H1 (cell line): ENCODE data around the gene SLC6A17. TPM values are rescaled to one million over a fixed set of nuclear protein-coding genes. Genes with fewer than 3 reads are reported as not detected.

Source experiments
- CTCF ChIA-PET: fragments of 300-600 bp; sonication (Branson Sonifier 250); formaldehyde crosslinking; loops from one replicate; lab custom pipeline; 2021; ENCODE audit not compliant: partially characterized antibody; lab: Charles Lee
- POLR2A ChIA-PET: fragments of 300-600 bp; sonication (Branson Sonifier 250); formaldehyde crosslinking; loops from one replicate; lab custom pipeline; 2021; ENCODE audit warnings: inconsistent platforms; ENCODE audit not compliant: partially characterized antibody; lab: Charles Lee
- DNase-seq, 2 experiments: peaks; one replicate each; pipeline versions ENCODE4 v3.0.0 to v3.0.0-alpha.2; 2010 to 2022; ENCODE audit warnings: low spot score in 2 of 2, low read depth in 1 of 2, mixed read lengths in 1 of 2
- FAIRE-seq: peaks from 2 replicates; lab custom pipeline; 2011; peaks lifted over from hg19 to GRCh38; lab: Jason Lieb, UNC
- H2AFZ ChIP-seq: 2 replicates; pipeline ENCODE4 v1.8.1; 2012; ENCODE audit warnings: low read length, inconsistent platforms
- H2AK5ac ChIP-seq: 2 replicates; pipeline ENCODE4 v1.6.1; 2013; ENCODE audit warnings: low read depth, low read length
- H2BK120ac ChIP-seq: replicated peaks from 2 replicates; pipeline ENCODE3; 2013; ENCODE audit warnings: low read depth, low read length, inconsistent platforms
- H2BK12ac ChIP-seq: 2 replicates; pipeline ENCODE4 v1.6.1; 2013; ENCODE audit warnings: low read depth, low read length
- H2BK15ac ChIP-seq: 2 replicates; pipeline ENCODE4 v1.6.1; 2013; ENCODE audit warnings: low read length
- H2BK20ac ChIP-seq: 2 replicates; pipeline ENCODE4 v1.6.1; 2013; ENCODE audit warnings: low read length
- H2BK5ac ChIP-seq: 2 replicates; pipeline ENCODE4 v1.6.1; 2013; ENCODE audit warnings: low read depth, low read length
- H3K14ac ChIP-seq: 2 replicates; pipeline ENCODE4 v1.6.1; 2013; ENCODE audit warnings: inconsistent platforms; ENCODE audit not compliant: insufficient read length
- H3K18ac ChIP-seq: 2 replicates; pipeline ENCODE4 v1.6.1; 2013; ENCODE audit warnings: low read length; ENCODE audit errors: extremely low read depth
- H3K23ac ChIP-seq: 2 replicates; pipeline ENCODE4 v1.6.1; 2013; ENCODE audit warnings: inconsistent platforms; ENCODE audit not compliant: insufficient read length
- H3K23me2 ChIP-seq: 2 replicates; pipeline ENCODE4 v1.6.1; 2013; ENCODE audit warnings: low read depth, low read length
- H3K27ac ChIP-seq: 2 replicates; pipeline ENCODE4 v1.6.1; 2011; ENCODE audit warnings: low read depth, low read length, inconsistent platforms
- H3K27me3 ChIP-seq, 4 experiments: replicated peaks in 1 of 4; 1 replicate in 1 of 4; 2 replicates in 3 of 4; pipeline versions ENCODE4 v1.6.1 to v1.8.1; 2011 to 2013; ENCODE audit warnings: low read length in 3 of 4, mild to moderate bottlenecking in 3 of 4, inconsistent platforms in 2 of 4, mixed read lengths in 2 of 4, moderate library complexity in 1 of 4; ENCODE audit not compliant: control insufficient read depth in 3 of 4, insufficient read depth in 3 of 4; ENCODE audit errors: extremely low read depth in 1 of 4
- H3K36me3 ChIP-seq, 4 experiments: 2 replicates each; pipeline versions ENCODE4 v1.6.1 to v1.8.1; 2011 to 2013; ENCODE audit warnings: mild to moderate bottlenecking in 4 of 4, low read length in 3 of 4, moderate library complexity in 2 of 4, control low read depth in 1 of 4, inconsistent platforms in 1 of 4; ENCODE audit not compliant: insufficient read depth in 4 of 4, control insufficient read depth in 2 of 4
- H3K4ac ChIP-seq: replicated peaks from 2 replicates; pipeline ENCODE3; 2013; ENCODE audit warnings: low read length, low read depth, mixed read lengths, inconsistent platforms; ENCODE audit not compliant: insufficient read length
- H3K4me1 ChIP-seq, 4 experiments: replicated peaks in 1 of 4; 1 replicate in 1 of 4; 2 replicates in 3 of 4; pipeline versions ENCODE4 v1.6.1 to v1.8.1; 2011 to 2013; ENCODE audit warnings: low read length in 3 of 4, inconsistent platforms in 2 of 4, mixed read lengths in 1 of 4; ENCODE audit not compliant: insufficient read depth in 4 of 4, control insufficient read depth in 3 of 4
- H3K4me2 ChIP-seq, 2 experiments: 2 replicates each; pipeline versions ENCODE4 v1.6.1 to v1.8.1; 2011 to 2013; ENCODE audit warnings: low read depth in 2 of 2, low read length in 2 of 2, control low read depth in 1 of 2, inconsistent platforms in 1 of 2, mild to moderate bottlenecking in 1 of 2; ENCODE audit not compliant: insufficient read depth in 1 of 2
- H3K4me3 ChIP-seq, 4 experiments: fragments of 200-600, 300-600 bp in 1 of 4; sonication (generic), shearing (Covaris generic), sonication (Bioruptor Twin) in 1 of 4; 2 replicates each; pipeline versions ENCODE4 v1.5.1 to v1.8.1; 2011 to 2016; ENCODE audit warnings: low read length in 4 of 4, low read depth in 3 of 4, control low read depth in 2 of 4, inconsistent platforms in 2 of 4, mild to moderate bottlenecking in 2 of 4, mixed read lengths in 1 of 4, moderate library complexity in 1 of 4; ENCODE audit not compliant: insufficient read depth in 2 of 4; ENCODE audit errors: extremely low read depth in 1 of 4
- H3K56ac ChIP-seq: replicated peaks from 2 replicates; pipeline ENCODE3; 2013; ENCODE audit warnings: low read depth, mild to moderate bottlenecking, mixed read lengths, low read length, inconsistent platforms; ENCODE audit not compliant: insufficient read length
- H3K79me1 ChIP-seq: 2 replicates; pipeline ENCODE4 v1.6.1; 2013; ENCODE audit warnings: low read depth, low read length, control low read depth
- H3K79me2 ChIP-seq, 2 experiments: 2 replicates each; pipeline versions ENCODE4 v1.6.1 to v1.8.1; 2012 to 2013; ENCODE audit warnings: low read length in 2 of 2, mild to moderate bottlenecking in 2 of 2, inconsistent platforms in 1 of 2; ENCODE audit not compliant: insufficient read depth in 2 of 2, control insufficient read depth in 1 of 2
- H3K9ac ChIP-seq, 4 experiments: replicated peaks in 1 of 4; 1 replicate in 1 of 4; 2 replicates in 3 of 4; pipeline versions ENCODE4 v1.6.1 to v1.8.1; 2011 to 2013; ENCODE audit warnings: low read depth in 3 of 4, low read length in 3 of 4, control low read depth in 2 of 4, mild to moderate bottlenecking in 2 of 4, moderate library complexity in 2 of 4, inconsistent platforms in 1 of 4; ENCODE audit errors: extremely low read depth in 1 of 4
- H3K9me3 ChIP-seq, 2 experiments: 2 replicates each; pipeline versions ENCODE4 v1.6.1 to v1.8.1; 2012 to 2013; ENCODE audit warnings: mild to moderate bottlenecking in 2 of 2, moderate library complexity in 2 of 2, control low read depth in 1 of 2, inconsistent platforms in 1 of 2, low read depth in 1 of 2, low read length in 1 of 2, mixed read lengths in 1 of 2; ENCODE audit not compliant: insufficient read depth in 2 of 2
- H4K20me1 ChIP-seq, 2 experiments: replicated peaks in 1 of 2; 2 replicates each; pipeline versions ENCODE3 to v1.8.1; 2011 to 2013; ENCODE audit warnings: inconsistent platforms in 2 of 2, low read length in 2 of 2, mild to moderate bottlenecking in 1 of 2; ENCODE audit not compliant: insufficient read depth in 2 of 2, control insufficient read depth in 1 of 2
- H4K5ac ChIP-seq: 2 replicates; pipeline ENCODE4 v1.6.1; 2013; ENCODE audit warnings: low read length, low read depth, mixed read lengths, inconsistent platforms; ENCODE audit not compliant: insufficient read length
- H4K8ac ChIP-seq: 2 replicates; pipeline ENCODE4 v1.8.0; 2013; ENCODE audit warnings: mild to moderate bottlenecking, moderate library complexity, low read length, inconsistent platforms; ENCODE audit not compliant: insufficient read depth; ENCODE audit errors: extremely low read depth
- H4K91ac ChIP-seq: replicated peaks from 2 replicates; pipeline ENCODE3; 2013; ENCODE audit warnings: low read length, mixed read lengths, inconsistent platforms; ENCODE audit not compliant: insufficient read length
- BRCA1 ChIP-seq: IDR thresholded peaks from 2 replicates; pipeline ENCODE4 v1.6.1; 2012; ENCODE audit warnings: low read depth, low read length, improper control_type of control experiment
- CTCF ChIP-seq, 3 experiments: IDR thresholded peaks; 1 replicate in 2 of 3; 2 replicates in 1 of 3; pipeline versions ENCODE4 v1.5.1 to v1.6.1; 2011; ENCODE audit warnings: low read length in 3 of 3, mild to moderate bottlenecking in 3 of 3, inconsistent platforms in 2 of 3, low read depth in 1 of 3, moderate library complexity in 1 of 3; ENCODE audit not compliant: insufficient read depth in 1 of 3; ENCODE audit errors: control extremely low read depth in 1 of 3
- GABPA ChIP-seq: IDR thresholded peaks from 2 replicates; pipeline ENCODE4 v1.6.1; 2011; ENCODE audit warnings: mild to moderate bottlenecking, low read length, moderate library complexity, borderline replicate concordance; ENCODE audit not compliant: insufficient read depth
- JUN ChIP-seq: IDR thresholded peaks from 2 replicates; pipeline ENCODE4 v1.6.1; 2011; ENCODE audit warnings: low read depth, mild to moderate bottlenecking, improper control_type of control experiment, low read length
- KDM1A ChIP-seq: fragments of 200-600, 300-600 bp; sonication (generic); IDR thresholded peaks from 2 replicates; pipeline ENCODE4 v1.7.1; 2016; ENCODE audit warnings: mild to moderate bottlenecking, low read length, borderline replicate concordance
- KDM5A ChIP-seq: fragments of 200-600 bp; IDR thresholded peaks from 2 replicates; pipeline ENCODE4 v1.7.1; 2012; ENCODE audit warnings: mild to moderate bottlenecking, low read length, inconsistent platforms, mixed read lengths
- MAX ChIP-seq: IDR thresholded peaks from 2 replicates; pipeline ENCODE4 v1.6.1; 2012; ENCODE audit warnings: inconsistent platforms
- RAD21 ChIP-seq, 2 experiments: IDR thresholded peaks in 1 of 2; conservative IDR thresholded peaks in 1 of 2; 2 replicates each; pipeline ENCODE4 v1.6.1; 2011; ENCODE audit warnings: low read depth in 2 of 2, low read length in 2 of 2, improper control_type of control experiment in 1 of 2, inconsistent platforms in 1 of 2, mild to moderate bottlenecking in 1 of 2, moderate library complexity in 1 of 2
- RXRA ChIP-seq: IDR thresholded peaks from 2 replicates; pipeline ENCODE4 v1.6.1; 2011; ENCODE audit warnings: low read depth, mild to moderate bottlenecking, low read length, moderate library complexity; ENCODE audit not compliant: insufficient read depth
- SAP30 ChIP-seq: fragments of 300-600 bp; sonication (generic); IDR thresholded peaks from 2 replicates; pipeline ENCODE4 v1.7.1; 2012; ENCODE audit warnings: low read length, moderate library complexity, mild to moderate bottlenecking, inconsistent platforms; ENCODE audit not compliant: insufficient read depth, insufficient replicate concordance
- WGBS, 2 experiments: shearing (Covaris generic) in 1 of 2; methylation state at CpG; one replicate each; pipeline versions ENCODE4 v1.1.6 to v1.1.7; 2013 to 2015; ENCODE audit warnings: low lambda C conversion rate in 2 of 2, mixed read lengths in 2 of 2, inconsistent platforms in 1 of 2, low coverage in 1 of 2, missing lambda C conversion rate in 1 of 2; ENCODE audit not compliant: insufficient replicate concordance in 2 of 2, insufficient coverage in 1 of 2, insufficient read length in 1 of 2; ENCODE audit errors: extremely low coverage in 1 of 2, missing lambda C conversion rate in 1 of 2; 5-methylcytosine and 5-hydroxymethylcytosine counted together
- polyA plus RNA-seq, 7 experiments: library from polyadenylated mRNA; depleted of rRNA in 3 of 7; stranded (reverse) in 5 of 7; unstranded in 2 of 7; fragments of >200 nt in 5 of 7; fragments of 200-250 nt in 2 of 7; gene quantifications; 1 replicate in 5 of 7; 2 replicates in 1 of 7; 4 replicates in 1 of 7; pipeline versions ENCODE4 v1.2.1 to v1.2.3, GENCODE V29; 2011 to 2013; ENCODE audit warnings: missing spikeins in 2 of 7, mixed read lengths in 2 of 7
- total RNA-seq: library from RNA; stranded (reverse); fragmentation: NEBNext Ultra II Directional; extraction: Animal tissue kit (Norgen Biotek cat#: 25700); gene quantifications from 2 replicates; pipeline ENCODE4 v1.2.1, GENCODE V29; 2021

SLC6A17 gene
- total and polyA plus RNA-seq, 2 of the 8 experiments (the other 6 are each of a cell fraction or from before 2014, with no cell fraction given): 0.15 to 0.28 TPM

GRCh38 chr1:110250008-110250407 lies 99.7 kb downstream of the SLC6A17 start:
- 0 out of 2 replicates have a peak overlapping the region, but pooled peaks have one; percentile 51 for H4K8ac ChIP-seq
- no peak overlapping the region for H4K91ac ChIP-seq
- H4K20me1 ChIP-seq: no peaks in the 10 kb centered on the region
- no peaks in the 10 kb centered on the region for H3K23me2 ChIP-seq
- no peaks in the 10 kb centered on the region for H3K79me1 ChIP-seq
- no peak for DNase-seq
- H2BK20ac ChIP-seq: no peak overlapping the region
- no peak overlapping the region for H2BK12ac ChIP-seq
- H2BK120ac ChIP-seq: no peak overlapping the region
- FAIRE-seq: no peak
- no peak overlapping the region for H3K27ac ChIP-seq
- no peaks in the 10 kb centered on the region for H3K36me3 ChIP-seq
- no peaks in the 10 kb centered on the region for H3K27me3 ChIP-seq
- no peak overlapping the region for H3K56ac ChIP-seq
- H3K9ac ChIP-seq: no peak overlapping the region
- H4K5ac ChIP-seq: no peak overlapping the region
- no peaks in the 10 kb centered on the region for H3K79me2 ChIP-seq
- H3K23ac ChIP-seq: no peak overlapping the region
- H3K4me1 ChIP-seq: no peaks in the 10 kb centered on the region; a peak in 1 of 7 replicates
- POLR2A ChIA-PET: interaction anchor here (0.7 kb wide), 1 partner anchor 60 kb away, joined by 3 read pairs; no protein-coding TSS in a partner anchor
- 79% methylated on average over 4 of the region's 4 CpGs; no CpG with 5 or more reads in 1 of the 2 experiments for WGBS, 2 experiments
- H2AK5ac ChIP-seq: no peak overlapping the region
- H2AFZ ChIP-seq: no peak overlapping the region
- CTCF ChIA-PET: interaction anchor here (1.2 kb wide), 1 partner anchor 63 kb away, joined by 3 read pairs; no protein-coding TSS in a partner anchor
- no peak overlapping the region for H3K4me3 ChIP-seq
- H2BK15ac ChIP-seq: no peak overlapping the region
- H3K9me3 ChIP-seq: no peaks in the 10 kb centered on the region
- H3K18ac ChIP-seq: no peak overlapping the region
- no peak overlapping the region for H3K14ac ChIP-seq
- H2BK5ac ChIP-seq: no peak overlapping the region
- H3K4ac ChIP-seq: no peak overlapping the region
- H3K4me2 ChIP-seq: no peak overlapping the region
- TF ChIP-seq RAD21 (IDR thresholded peaks at IDR 0.05 in 1 of 2, conservative IDR thresholded peaks at IDR 0.05 in 1 of 2; ENCODE audit: low read depth in 2 of 2, low read length in 2 of 2): no peak
- no peak for TF ChIP-seq KDM5A
- no peak for TF ChIP-seq RXRA
- no peak for TF ChIP-seq GABPA
- TF ChIP-seq KDM1A: no peak
- TF ChIP-seq JUN: no peak
- no peak for TF ChIP-seq CTCF (IDR thresholded peaks at IDR 0.05; ENCODE audit: control extremely low read depth in 1 of 3, insufficient read depth in 1 of 3, low read depth in 1 of 3, low read length in 3 of 3)
- TF ChIP-seq SAP30: no peak
- no peak for TF ChIP-seq BRCA1
- no peak for TF ChIP-seq MAX
